Measurements from ENCODE around the gene PPIP5K1.

DNA sequence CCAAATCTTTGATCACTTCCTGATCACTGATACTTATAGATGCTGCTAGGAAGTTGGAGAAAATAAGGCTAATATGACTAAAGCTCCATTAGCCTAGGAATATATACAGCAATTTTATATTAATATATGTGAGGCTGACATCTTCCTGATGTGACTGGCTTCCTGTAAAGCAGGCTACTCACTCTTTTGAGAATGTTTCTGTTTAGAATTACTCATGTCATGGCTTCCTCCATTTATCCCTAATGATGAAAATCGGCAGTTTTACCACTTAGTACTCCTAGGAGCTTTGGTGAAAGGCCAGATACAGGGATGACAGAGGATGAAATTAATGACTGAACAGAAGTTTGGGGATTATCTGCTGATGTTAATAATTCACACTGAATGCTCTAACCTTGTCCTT is 76.5 kb downstream of the PPIP5K1 start:
- TF ChIP-seq, protein P1, sequence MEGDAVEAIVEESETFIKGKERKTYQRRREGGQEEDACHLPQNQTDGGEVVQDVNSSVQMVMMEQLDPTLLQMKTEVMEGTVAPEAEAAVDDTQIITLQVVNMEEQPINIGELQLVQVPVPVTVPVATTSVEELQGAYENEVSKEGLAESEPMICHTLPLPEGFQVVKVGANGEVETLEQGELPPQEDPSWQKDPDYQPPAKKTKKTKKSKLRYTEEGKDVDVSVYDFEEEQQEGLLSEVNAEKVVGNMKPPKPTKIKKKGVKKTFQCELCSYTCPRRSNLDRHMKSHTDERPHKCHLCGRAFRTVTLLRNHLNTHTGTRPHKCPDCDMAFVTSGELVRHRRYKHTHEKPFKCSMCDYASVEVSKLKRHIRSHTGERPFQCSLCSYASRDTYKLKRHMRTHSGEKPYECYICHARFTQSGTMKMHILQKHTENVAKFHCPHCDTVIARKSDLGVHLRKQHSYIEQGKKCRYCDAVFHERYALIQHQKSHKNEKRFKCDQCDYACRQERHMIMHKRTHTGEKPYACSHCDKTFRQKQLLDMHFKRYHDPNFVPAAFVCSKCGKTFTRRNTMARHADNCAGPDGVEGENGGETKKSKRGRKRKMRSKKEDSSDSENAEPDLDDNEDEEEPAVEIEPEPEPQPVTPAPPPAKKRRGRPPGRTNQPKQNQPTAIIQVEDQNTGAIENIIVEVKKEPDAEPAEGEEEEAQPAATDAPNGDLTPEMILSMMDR (IDR thresholded peaks at IDR 0.05; ENCODE audit: low read depth, low read length), result no peak
- no peak for TF ChIP-seq POLR2A (IDR thresholded peaks at IDR 0.05; ENCODE audit: extremely low read depth, insufficient read length)

All from NB4 (cell line).